ENCODE measurements around the gene BASP1.
"Not testable (repeated sequence)": the region's sequence is repeated elsewhere in the genome, so short reads cannot be mapped to it uniquely, and the experiment has no call there.

BASP1 gene

DNA sequence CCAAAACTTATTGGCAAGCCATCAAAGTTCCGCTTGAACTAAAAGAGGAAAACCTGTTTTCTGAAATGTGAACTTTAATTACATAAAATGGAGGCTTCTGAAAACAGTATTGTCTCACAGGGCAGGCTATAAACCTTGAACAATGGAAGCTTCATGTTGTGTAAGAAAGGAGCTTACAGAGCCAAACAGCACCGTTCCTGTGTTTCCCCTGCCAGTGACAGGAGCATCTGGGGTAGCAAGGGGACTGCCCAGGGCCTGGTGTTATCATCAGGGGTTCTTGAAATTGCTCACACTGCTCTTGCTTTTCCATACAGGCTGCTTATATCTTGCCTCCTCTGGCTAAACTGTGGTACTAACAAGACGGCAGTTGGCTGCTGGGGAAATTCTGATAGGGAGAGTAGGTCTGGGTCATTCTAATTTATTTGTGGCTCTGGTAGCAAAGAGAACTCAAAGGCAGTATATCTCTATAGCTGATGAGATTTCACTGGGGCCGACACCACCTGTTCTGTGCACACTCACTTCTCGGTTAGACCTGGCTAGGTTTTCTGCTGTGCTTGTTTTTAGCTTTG, 40.4 kb downstream of the BASP1 start:
- DNase-seq: no peak

DNA sequence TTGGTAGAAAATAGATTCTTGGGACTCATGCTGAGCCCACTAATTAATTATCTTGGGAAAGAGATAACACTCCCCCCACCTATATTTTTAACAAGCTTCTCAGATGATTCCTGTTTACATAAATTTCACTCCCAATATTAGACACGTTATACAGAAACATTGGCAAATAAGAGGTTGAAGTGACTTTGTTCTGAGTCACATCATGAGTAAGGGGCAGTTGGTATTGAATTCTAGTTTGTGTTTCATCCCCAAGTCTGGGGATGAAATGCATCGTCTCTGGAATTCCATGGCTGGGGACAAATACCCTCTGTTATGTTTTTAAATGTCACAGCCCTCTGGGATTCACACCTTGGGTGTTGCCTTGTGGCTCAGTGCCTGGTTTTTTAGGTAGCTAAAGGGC, 41.0 kb downstream of the BASP1 start:
- no peak for DNase-seq

DNA sequence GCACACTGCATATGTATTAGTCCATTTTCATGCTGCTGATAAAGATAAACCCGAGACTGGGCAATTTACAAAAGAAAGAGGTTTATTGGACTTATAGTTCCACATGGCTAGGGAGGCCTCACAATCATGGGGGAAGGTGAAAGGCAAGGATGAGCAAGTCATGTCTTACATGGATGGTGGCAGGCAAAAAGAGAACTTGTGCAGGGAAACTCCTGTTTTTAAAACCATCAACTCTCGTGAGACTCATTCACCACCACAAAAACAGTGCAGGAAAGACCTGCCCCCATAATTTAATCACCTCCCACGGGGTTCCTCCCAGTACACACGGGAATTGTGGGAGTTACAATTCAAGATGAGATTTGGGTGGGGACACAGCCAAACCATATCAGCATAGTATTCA, 41.6 kb downstream of the BASP1 start:
- DNase-seq: not testable (repeated sequence)

GRCh38 chr5:17259630-17260257, 42.3 kb downstream of the BASP1 start:
- peak; percentile 21 to 25 for DNase-seq

DNA sequence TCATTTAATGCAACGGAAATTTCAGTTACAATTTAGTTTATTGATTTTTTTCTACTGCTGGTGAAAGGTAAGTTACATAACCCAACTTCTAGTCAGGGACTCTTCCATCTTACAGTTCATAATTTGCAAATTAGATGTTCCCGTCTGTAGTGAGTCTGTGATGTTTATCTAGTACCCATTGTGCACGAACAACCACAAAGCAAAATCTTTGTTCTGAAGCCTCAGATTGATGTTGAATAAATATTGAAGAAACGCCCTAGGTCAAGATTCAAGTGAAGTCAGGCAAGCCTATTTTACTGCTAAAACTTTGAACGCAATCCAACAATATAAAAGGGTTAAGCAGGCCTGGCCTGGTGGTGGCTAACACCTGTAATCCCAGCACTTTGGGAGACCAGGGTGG, 43.1 kb downstream of the BASP1 start:
- DNase-seq: no peak

- DNase-seq: no peak
These were observed 43.6 kb downstream of the BASP1 start for GRCh38 chr5:17261075-17261474.

- DNase-seq: no peak
These were observed 47.6 kb downstream of the BASP1 start for GRCh38 chr5:17265041-17265440.

GRCh38 chr5:17267106-17267505, 49.7 kb downstream of the BASP1 start:
- no peak for DNase-seq

DNA sequence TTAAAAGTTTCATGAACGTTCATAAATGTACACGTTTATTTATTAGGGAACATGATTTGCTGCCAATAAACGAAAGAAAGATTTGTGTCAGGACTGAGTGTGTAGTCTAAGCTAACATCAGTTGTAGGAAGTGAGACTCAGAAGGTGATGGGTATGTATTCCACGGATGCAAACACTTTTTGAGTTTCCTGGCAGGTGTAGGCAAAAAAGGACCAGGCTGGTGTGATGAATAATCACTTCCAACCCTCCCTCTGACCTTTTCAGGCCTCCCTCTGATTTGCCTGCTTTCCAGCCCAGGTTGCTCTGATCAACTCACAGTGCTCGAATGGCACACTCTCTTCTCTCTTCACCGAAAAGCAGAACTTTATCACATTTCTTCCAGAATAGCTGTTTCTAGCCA, 51.8 kb downstream of the BASP1 start:
- DNase-seq: no peak

DNA sequence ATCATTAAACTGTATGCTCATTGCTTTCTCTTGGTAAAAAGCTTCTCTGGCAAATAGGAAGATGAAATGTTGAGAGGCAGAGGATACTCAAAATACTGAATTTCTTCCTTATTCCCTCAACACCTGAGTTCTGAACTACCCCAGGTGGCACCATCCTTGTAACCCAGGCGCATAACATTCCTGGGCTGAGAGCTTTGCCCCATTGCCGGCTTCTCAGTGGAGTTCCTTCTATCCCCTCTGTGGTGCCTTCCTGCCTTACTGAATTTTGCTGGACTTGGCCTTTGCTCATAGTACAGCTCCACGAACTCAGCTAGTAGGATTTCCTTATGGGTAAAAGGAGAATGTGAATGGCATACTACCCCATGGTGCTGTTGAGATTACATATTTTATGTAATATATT, 54.7 kb downstream of the BASP1 start:
- DNase-seq: no peak

DNA sequence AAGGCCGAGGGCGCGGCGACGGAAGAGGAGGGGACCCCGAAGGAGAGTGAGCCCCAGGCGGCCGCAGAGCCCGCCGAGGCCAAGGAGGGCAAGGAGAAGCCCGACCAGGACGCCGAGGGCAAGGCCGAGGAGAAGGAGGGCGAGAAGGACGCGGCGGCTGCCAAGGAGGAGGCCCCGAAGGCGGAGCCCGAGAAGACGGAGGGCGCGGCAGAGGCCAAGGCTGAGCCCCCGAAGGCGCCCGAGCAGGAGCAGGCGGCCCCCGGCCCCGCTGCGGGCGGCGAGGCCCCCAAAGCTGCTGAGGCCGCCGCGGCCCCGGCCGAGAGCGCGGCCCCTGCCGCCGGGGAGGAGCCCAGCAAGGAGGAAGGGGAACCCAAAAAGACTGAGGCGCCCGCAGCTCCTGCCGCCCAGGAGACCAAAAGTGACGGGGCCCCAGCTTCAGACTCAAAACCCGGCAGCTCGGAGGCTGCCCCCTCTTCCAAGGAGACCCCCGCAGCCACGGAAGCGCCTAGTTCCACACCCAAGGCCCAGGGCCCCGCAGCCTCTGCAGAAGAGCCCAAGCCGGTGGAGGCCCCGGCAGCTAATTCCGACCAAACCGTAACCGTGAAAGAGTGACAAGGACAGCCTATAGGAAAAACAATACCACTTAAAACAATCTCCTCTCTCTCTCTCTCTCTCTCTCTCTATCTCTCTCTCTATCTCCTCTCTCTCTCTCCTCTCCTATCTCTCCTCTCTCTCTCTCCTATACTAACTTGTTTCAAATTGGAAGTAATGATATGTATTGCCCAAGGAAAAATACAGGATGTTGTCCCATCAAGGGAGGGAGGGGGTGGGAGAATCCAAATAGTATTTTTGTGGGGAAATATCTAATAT, 58.1 kb downstream of the BASP1 start:
- no peak for DNase-seq

DNA sequence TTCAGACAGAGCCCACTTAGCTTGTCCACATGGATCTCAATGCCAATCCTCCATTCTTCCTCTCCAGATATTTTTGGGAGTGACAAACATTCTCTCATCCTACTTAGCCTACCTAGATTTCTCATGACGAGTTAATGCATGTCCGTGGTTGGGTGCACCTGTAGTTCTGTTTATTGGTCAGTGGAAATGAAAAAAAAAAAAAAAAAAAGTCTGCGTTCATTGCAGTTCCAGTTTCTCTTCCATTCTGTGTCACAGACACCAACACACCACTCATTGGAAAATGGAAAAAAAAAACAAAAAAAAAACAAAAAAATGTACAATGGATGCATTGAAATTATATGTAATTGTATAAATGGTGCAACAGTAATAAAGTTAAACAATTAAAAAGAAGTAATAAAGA, 59.0 kb downstream of the BASP1 start:
- no peak for DNase-seq

DNA sequence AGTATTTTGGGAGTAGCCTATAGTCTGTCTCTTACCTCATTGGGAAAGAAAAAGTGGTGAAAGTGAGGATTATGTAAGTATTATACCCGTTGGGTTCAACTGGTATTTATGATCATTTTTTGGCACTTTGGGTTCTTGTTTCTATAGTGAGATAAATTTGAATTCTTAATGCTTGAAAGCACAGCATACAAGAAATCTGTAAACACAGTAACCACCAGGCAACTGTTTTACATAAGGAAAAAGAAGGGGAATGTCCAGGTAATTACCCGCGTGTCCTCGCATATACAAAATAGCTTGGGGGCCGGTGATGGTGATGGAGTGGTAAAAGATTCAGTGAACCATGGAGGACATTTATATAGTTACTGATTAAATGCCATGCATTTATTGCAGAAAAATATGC, 60.5 kb downstream of the BASP1 start:
- DNase-seq: no peak

- DNase-seq: no peak
These were observed 61.5 kb downstream of the BASP1 start for GRCh38 chr5:17278931-17279330.

GRCh38 chr5:17279487-17279886, 62.1 kb downstream of the BASP1 start:
- no peak for DNase-seq

DNA sequence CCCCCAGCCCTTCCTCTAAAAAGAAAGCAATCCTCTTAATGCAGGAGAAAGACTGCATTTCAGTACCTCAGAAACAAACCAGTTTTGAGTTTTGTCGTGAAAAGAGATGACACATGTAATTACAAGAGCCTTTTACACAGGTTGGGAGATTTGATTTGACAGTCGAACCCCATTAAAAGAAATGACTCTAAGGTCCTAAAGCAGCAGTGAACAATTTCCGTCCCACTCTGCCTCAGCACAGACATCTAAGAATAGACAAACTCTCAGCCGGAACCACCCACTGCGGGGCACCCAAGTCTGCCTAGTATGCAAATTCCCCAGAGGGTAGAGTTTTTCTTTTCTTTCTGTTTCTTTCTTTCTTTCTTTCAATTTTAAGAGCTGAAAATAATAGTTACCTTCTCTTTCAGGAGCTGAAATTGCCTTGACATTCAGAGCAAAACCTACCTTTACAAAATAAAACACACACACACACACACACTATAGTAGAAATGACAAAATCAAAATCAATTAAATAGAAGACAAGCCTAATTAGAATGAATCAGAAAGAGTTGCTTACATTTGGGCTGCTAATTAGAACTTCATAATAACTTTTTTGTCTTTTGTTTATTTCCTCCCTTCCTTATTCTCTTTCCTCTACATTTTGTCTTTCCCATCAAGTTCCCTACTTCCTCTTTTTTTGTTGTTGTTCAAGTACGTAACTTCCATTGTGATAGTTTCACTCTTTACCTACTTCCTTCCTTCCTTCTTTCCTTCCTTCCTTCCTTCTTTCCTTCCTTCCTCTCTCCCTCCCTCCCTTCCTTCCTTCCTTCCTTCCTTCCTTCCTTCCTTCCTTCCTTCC, 65.1 kb downstream of the BASP1 start:
- DNase-seq: no peak

DNA sequence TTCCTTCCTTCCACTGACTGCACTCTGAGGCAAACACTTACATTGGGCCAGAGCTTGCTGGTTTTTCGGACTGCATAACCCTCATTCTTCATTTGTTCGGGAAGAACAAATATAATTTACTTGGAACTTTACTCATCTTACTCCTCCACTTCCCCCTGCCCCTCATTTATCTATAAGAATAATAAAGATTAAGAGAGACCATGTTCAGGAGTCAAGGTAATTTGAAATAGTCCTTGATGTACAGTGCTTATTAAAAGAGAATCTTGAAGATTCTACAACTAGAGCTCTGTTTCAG, 65.6 kb downstream of the BASP1 start:
- DNase-seq: no peak

DNA sequence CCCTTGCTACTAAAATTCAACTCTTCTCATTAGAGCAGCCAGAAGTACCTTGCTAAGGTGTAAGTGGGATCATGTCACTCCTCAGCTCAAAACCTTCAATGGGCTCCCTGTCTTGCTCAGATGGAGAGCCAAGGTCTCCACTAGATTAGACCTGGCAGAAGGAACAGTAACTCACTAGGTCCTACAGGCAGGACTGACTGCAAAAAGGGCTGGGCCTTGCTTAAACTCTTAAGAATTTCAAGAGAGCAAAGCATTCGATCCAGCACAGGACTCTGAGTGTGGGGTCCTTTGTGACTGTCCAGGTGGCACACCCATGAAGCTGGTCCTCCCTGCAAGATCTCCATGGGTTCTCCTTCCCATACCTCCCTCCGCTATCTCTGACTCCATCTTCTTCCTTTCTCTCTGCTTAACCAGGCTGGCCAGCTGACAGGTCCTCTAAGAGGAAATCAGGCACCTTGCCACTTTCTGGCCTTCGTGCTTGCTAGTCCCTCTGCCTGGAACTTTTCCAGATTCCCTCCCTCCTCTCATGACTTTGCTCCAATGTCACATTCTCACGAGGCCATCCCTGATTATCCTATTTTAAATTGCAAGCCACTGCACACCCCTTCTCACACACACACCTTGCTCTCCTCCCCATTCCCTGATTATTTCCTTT, 70.2 kb downstream of the BASP1 start:
- DNase-seq: no peak

DNA sequence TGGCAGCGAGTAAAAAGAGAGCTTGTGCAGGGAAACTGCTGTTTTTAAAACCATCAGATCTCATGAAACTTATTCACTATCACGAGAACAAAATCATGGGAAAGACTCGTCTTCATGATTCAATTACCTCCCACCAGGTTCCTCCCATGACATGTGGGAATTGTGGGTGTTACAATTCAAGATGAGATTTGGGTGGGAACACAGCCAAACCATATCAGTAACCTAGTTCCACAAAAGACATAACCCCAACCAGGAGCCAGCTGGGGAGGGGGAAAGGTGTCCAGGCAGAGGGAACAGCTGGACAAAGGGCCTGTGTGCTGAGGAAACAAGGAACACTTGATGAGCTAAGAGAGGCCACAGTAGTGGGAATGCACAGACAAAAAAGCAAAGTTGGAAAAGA, 71.1 kb downstream of the BASP1 start:
- no peak for DNase-seq

GRCh38 chr5:17289681-17290539, 72.5 kb downstream of the BASP1 start:
- DNase-seq: no peak

- DNase-seq: no peak
These were observed 73.1 kb downstream of the BASP1 start for GRCh38 chr5:17290540-17290974.

GRCh38 chr5:17292434-17293015, 75.1 kb downstream of the BASP1 start:
- no peak for DNase-seq
